ENCODE data around the gene TMEM217. TPM values are rescaled to one million over a fixed set of nuclear protein-coding genes. Genes with fewer than 3 reads are reported as not detected.
"Not testable (repeated sequence)": the region's sequence is repeated elsewhere in the genome, so short reads cannot be mapped to it uniquely, and the experiment has no call there.

The TMEM217 gene
- total RNA-seq, 1 donor from 2014 or later, result 8.5 TPM

GRCh38 chr6:37185949-37186720 is 71.8 kb downstream of the TMEM217 start:
- not testable (repeated sequence) for DNase-seq (ENCODE audit: low read depth in 2 of 2)

- DNase-seq (ENCODE audit: low read depth in 2 of 2), result no peak
Observed at GRCh38 chr6:37182736-37183590, 75.0 kb downstream of the TMEM217 start.

- DNase-seq (ENCODE audit: low read depth in 2 of 2), result not testable (repeated sequence)
Observed at GRCh38 chr6:37180610-37181009, 77.3 kb downstream of the TMEM217 start.

- no peak for DNase-seq (ENCODE audit: low read depth in 2 of 2)
Observed at GRCh38 chr6:37180075-37180474, 77.9 kb downstream of the TMEM217 start.

- DNase-seq (ENCODE audit: low read depth in 2 of 2), result no peak
Observed at GRCh38 chr6:37177935-37178517, 79.9 kb downstream of the TMEM217 start.

- DNase-seq (ENCODE audit: low read depth in 2 of 2), result no peak
Observed at GRCh38 chr6:37177077-37177934, 80.6 kb downstream of the TMEM217 start.

- no peak for DNase-seq (ENCODE audit: low read depth in 2 of 2)
Observed at GRCh38 chr6:37176268-37177076, 81.5 kb downstream of the TMEM217 start.

- no peak for DNase-seq (ENCODE audit: low read depth in 2 of 2)
Observed at GRCh38 chr6:37175332-37176267, 82.3 kb downstream of the TMEM217 start.

- DNase-seq (ENCODE audit: low read depth in 2 of 2), result no peak
Observed at GRCh38 chr6:37174515-37175331, 83.2 kb downstream of the TMEM217 start.

- no peak for DNase-seq (ENCODE audit: low read depth in 2 of 2)
Observed at GRCh38 chr6:37174196-37174514, 83.8 kb downstream of the TMEM217 start.

- no peak for DNase-seq (ENCODE audit: low read depth in 2 of 2)
Observed at GRCh38 chr6:37173493-37174195, 84.3 kb downstream of the TMEM217 start.

GRCh38 chr6:37172912-37173492 is 84.9 kb downstream of the TMEM217 start:
- DNase-seq (ENCODE audit: low read depth in 2 of 2), result no peak

GRCh38 chr6:37171970-37172812 is 85.8 kb downstream of the TMEM217 start:
- DNase-seq (ENCODE audit: low read depth in 2 of 2), result peak; percentile 83 to 84

GRCh38 chr6:37171201-37171969 is 86.6 kb downstream of the TMEM217 start:
- peak in 1 of 2 donors; percentile 32 for DNase-seq (ENCODE audit: low read depth in 2 of 2)

- DNase-seq (ENCODE audit: low read depth in 2 of 2), result peak; percentile 8 to 55
Observed at GRCh38 chr6:37170273-37171200, 87.4 kb downstream of the TMEM217 start.
